T-helper 2 cell (primary cell): ENCODE results near the gene CD8B.
"Not testable (repeated sequence)": the region's sequence is repeated elsewhere in the genome, so short reads cannot be mapped to it uniquely, and the experiment has no call there.

Experiments used
- DNase-seq, 5 experiments: peaks; one replicate each; pipeline versions ENCODE4 v3.0.0 to v3.0.0-alpha.2; 2012 to 2022

CD8B gene

DNA sequence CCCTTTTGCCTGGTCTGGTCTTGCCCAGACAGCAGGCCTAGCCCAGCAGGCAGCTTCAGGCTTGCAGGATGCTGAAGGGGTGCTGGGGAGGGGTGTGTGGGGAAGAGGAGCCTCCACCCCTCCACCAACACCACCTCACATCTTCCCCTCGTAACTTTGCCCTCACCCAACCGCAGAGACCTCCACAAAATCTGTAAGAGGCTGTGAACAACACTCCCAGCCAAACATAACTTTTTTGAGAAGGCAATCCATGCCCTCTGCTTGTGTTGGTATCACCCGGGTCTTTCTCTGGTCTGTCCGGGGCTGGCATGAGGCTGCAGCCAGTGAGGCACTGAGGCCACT, 26.2 kb downstream of the CD8B start:
- DNase-seq: not testable (repeated sequence)

DNA sequence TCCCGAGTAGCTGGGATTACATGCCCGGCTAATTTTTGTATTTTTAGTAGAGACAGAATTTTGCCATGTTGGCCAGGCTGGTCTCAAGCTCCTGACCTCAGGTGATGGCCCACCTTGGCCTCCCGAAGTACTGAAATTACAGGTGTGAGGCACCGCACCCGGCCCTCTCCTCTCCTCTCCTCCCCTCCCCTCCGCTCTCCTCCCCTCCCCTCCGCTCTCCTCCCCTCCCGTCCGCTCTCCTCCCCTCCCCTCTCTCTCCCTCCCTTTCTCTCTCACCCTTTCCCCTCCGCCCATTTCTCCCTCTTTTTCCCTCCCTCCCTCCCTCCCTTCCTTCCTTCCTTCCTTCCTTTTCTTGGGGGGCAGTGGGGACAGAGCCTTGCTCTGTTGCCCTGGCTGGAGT, 28.4 kb downstream of the CD8B start:
- no peak for DNase-seq

DNA sequence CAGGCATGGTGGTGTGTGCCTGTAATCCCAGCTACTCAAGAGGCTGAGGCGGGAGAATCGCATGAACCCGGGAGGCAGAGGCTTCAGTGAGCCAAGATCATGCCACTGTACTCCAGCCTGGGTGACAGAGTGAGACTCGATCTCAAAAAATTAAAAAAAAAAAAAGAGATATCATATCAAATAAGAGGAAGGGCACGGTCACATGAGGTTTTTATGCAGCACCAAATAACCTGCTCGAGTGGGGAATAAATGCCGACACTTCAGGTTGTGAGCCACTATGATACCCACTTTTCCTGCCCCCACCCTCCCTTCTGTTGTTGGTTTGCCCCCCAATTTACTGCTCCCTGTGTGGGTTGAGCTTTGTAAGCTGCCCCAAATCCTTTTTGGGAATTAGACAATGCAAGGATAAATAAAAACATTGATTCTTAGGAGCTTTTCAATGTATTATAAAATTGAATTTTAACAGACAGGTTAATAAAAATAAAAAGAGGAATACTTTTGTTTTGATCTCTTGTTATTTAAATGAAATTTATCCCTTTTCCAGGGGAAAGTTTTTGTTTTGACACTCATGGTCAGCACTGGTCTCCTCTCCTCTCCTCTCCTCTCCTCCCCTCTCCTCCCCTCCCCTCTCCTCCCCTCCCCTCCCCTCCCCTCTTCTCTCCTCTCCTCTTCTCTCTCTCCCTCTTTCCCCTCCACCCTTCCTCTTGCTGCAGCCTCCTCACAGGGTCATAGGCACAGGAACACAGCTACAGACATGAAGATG, 29.2 kb downstream of the CD8B start:
- no peak for DNase-seq

DNA sequence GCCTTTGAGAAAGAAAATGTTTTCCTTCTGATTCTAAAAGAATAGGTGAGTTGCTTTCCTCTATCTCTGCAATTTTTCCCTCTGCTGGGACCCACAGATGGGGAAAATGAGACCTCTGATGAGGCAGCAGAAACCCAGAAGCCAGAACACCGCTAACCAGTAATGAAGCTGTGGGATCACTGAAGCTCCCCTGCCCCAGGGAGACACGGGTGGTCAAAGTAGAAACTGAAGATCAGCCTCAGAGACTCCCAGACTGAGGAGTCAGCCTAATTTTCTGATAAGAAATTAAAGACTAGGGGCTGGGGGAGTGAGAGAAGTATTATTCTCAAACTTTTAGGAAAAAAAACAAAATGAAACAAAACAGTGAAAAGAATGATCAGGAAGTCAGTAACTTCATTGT, 30.1 kb downstream of the CD8B start:
- DNase-seq: no peak

DNA sequence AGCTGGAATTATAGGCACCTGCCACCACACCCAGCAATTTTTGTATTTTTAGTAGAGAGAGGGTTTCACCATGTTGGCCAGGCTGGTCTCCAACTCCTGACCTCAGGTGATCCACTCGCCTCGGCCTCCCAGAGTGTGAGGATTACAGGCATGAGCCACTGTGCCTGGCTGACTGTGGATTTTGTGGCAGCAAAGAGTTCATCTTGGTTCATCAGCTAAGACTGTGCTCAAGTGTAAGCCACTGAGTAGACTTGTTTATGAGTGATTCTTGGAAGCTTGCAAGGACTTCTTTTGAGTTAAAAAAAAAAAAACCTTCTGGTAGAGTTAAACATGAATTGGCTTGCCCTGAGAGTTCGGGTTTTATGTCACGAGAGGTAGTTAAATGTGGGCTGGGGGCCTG, 34.7 kb downstream of the CD8B start:
- DNase-seq: no peak

DNA sequence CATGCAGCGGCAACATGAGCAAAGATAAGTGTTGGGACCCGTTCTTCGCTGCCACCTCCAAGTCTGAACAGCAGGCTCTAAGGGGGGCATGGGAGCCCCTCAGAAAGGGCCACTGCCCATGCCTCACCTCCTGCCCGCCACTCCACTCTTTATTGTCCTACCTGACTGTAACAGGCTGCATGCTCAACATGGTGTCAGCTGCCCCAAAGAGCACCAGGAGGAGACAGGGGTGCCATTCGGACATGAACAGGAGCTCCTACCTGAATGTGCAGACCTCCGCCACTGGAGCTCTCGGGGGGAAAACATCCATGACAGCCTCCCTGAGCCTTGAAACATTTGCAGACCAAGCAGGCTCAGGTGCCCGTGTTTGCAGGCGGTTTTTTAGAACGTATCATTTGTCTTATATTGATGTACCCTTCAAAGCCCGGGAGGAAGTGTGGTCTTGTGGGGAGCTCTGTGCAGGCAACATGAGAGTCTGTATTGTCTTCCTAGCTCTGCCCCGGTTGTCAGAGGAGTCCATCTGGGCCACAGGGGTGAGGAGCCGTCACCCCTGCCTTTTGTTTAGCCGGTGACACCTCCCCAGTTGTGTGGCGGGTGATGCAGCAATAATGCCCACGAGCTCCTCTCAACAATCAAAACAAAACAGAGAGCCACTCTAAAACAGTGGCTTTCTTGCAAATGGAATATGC, 35.8 kb downstream of the CD8B start:
- DNase-seq: peak in 3 of 5 experiments; percentile 43 to 93 (median 84)

DNA sequence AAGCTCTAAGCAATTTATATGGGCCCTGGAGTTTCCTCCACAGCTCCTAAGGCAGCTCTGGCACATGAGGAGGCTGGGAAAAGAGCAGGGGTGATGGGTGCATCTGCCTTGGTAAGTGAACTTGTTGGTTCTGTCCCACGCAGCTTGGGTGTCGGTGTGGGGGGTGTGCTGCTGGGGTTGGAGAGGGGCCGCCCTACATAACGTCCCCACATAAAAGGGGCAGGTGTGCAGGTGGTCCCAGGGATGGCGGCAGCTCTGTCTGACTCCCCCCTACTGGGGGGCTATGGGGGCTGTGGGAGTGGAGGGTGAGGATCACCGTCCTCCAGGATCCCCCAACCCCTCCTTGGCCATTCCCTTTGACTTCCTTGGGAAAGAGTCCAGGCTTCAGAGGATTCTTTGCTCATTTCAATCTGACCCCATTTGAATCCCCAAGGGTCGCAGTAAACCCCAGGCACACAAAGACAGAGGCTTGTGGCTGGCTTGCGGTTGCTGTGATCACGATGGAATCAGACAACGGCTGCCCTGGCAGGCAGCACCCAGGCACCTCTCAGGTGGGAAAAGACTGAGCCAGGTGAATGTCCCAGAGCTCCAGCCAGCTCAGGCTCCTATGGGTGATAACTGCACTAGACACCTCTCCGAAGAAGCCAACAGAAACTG, 36.5 kb downstream of the CD8B start:
- peak in 1 of 5 experiments; percentile 51 for DNase-seq

DNA sequence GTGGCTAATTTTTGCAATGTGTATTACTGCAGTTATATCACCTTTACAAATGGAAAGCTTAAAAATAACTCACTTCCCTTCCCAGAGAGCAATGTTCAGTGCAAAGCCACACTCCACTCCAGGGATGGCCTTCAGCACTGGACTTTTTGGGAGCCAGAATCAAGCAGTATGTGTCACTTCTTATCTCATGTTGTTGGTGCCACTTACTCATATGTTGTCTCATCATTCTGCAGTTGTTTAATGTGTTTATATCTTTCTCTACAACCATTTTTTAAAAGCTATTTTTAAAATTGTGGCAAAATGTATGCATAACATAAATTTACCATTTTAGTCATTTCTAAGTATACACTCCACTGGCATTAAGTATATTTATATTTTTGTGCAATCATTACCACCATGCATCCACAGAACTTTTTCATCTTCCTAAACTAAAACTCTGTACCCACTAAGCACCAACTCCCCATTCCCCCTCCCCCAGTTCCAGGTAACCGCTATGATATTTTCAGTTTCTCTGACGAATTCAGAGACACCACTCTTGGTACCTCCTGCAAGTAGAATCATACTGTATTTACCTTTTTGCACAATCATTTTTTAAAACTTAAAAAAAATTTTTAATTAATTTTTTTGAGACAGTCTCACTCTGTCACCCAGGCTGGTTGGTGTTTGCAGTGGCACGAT, 38.9 kb downstream of the CD8B start:
- no peak for DNase-seq

DNA sequence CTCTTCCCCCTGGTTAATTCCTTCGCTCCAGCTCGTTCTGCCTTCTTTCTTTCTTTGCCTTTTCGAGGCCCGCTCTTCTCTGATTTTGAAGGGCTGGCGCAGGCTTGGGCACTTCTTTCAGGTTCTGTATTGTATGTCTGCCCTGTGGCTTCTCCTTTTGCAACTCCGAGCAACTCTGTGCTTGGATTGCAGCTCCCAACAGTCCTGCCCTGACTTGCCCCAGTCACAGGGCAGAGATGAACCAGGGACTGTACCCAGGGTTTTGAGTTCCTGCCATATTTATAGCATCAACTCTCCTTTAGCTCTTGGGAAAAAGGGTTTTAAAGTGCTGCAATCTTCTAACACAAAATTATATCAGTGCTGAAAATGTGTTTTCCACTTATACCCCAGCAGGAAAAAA, 39.8 kb downstream of the CD8B start:
- no peak for DNase-seq

DNA sequence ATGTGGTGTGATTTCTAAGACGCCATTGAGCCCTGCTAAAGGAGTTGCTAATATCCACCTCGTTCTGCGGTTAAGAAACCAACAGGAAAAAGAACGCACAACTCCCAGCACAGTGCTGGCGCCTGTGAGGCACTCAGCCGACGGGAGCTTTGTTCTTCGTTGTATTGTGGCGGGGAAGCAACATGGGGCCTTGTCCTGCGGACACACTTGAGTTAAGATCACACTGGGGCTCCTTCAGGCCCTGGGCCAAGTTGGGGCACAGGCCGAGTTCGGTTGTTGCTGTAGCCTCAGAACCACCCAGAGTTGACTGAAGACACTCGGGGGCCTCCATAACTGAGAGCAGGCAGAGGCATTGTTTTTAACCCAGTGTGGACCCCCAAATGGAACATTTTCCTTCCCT, 40.4 kb downstream of the CD8B start:
- peak in 1 of 5 experiments; percentile 34 for DNase-seq

DNA sequence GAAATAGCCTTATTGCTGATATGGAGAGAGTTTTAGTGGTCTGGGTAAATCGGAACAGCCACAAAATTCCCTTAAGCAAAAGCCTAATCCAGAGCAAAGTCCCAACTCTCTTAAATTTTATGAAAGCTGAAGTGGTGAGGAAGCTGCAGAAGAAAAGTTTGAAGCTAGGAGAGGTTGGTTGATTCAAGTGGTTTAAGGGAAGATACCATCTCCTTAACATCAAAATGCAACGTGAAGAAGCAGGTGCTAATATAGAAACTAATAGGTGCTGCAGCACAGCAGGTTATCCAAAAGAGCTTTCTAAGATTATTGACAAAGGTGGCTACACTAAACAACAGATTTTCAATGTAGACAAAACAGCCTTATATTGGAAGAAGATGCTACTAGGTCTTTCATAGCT, 42.7 kb downstream of the CD8B start:
- no peak for DNase-seq

DNA sequence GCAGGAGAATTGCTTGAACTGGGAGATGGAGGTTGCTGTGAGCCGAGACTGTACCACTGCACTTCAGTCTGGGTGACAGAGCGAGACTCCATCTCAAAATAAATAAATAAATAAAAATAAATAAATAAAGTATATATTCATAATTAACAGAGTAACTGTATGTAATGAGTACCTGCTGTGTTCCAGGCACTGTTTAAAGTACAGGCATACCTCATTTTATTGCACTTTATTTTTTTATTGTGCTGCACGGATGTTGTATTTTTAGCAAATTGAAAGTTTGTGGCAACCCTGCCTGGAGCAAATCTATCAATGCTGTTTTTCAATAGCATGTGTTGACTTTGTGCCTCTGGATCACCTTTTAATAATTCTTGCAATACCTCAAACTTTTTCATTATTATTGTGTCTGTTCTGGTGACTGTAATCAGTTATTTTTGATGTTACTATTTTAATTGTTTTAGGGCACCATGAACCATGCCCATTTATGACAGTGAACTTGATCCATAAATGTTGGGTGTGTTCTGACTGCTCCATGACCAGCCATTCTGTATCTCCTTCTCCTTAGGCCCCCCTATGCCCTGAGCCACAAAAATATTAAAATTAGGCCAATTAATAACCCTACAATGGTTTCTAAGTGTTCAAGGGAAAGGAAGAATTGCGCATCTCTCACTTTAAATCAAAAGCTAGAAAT, 43.4 kb downstream of the CD8B start:
- DNase-seq: no peak

DNA sequence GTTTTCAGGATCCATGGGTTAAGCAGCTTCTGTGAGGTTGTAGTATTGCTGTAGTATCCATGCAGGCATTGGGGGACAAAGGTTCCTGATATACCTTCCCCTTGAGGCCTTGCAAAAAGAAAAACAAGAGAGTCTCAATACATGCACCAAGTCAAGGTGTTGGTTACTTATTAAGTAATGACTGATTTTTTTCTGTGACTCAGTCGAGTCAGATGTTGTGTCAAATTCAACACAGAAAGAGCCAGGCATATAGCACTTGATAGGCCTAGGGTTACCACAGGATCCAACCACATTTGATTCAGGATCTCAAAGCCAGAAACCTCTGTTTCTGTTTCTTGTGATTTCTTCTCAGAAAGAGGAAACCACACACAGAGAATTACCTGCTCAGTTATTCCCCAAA, 46.1 kb downstream of the CD8B start:
- DNase-seq: peak in 1 of 5 experiments; percentile 38

DNA sequence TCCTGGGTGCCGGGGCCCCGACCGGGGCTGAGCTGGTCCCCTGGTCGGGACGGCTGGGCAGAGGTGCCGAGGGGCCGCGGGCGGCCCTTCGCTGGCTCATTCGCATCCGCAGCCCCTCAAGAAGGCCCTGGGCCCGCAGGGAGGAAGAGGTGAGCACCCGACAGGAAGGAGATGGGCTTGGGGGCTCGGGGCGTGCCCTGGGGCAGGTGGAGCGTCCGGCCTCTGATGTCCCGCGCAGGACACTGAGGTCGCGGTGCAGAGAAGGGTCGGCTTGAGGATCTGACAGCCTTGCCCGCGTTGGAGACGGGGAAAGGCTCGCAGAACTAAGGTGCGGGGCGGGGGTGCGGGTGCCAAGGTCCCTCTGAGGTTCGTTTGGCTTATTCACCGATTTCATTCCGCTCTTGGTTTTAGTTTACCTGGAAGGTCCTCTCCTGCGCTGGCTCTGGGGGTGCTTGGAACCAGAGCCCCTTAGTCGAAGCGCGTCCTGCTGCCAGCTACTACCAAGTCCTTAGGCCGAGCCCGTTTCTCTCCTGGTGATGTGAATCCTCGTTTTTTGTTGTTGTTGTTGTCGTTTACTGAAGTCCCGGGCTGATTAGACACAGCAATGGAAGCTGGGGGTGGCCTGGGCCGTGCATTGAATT, 52.1 kb downstream of the CD8B start:
- no peak for DNase-seq

DNA sequence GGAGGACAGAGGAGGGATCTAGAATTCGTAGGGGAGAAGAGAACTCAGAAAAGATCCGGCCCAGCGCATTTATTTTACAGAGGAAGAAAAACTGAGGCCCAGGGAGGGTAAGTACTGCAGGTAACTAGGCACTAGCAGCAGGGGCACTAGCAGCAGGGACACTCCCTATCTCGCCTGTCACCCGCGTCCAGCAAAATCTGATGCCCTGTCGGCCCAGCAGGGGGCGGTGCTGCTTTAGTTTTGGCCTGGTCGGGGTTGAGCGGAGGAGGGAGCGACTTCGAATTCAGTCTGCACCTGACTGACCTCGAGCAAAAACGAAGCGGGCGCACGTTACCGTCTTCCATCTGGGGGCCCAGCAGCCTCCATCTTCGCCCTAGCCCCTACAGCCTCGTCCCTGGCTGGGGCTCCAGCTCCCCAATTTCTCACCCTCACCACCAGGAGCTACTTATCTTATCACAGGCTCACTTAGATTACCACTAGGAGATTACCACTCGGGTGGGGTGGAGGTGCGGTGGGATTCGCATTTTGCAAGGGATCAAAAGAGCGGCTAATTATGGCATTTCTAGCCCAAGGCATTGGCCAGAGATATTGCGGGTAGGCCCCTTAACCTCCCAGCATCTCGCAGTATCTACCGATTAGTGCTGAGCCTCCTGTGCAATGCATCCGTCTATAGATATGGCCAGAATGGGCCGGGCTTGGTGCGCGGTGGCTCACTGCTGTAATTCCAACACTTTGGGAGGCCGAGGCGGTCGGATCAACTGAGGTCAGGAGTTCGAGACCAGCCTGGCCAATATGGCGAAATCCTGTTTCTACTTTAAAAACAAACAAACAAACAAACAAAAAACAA, 53.1 kb downstream of the CD8B start:
- DNase-seq: peak; percentile 73 to 96 (median 88)

DNA sequence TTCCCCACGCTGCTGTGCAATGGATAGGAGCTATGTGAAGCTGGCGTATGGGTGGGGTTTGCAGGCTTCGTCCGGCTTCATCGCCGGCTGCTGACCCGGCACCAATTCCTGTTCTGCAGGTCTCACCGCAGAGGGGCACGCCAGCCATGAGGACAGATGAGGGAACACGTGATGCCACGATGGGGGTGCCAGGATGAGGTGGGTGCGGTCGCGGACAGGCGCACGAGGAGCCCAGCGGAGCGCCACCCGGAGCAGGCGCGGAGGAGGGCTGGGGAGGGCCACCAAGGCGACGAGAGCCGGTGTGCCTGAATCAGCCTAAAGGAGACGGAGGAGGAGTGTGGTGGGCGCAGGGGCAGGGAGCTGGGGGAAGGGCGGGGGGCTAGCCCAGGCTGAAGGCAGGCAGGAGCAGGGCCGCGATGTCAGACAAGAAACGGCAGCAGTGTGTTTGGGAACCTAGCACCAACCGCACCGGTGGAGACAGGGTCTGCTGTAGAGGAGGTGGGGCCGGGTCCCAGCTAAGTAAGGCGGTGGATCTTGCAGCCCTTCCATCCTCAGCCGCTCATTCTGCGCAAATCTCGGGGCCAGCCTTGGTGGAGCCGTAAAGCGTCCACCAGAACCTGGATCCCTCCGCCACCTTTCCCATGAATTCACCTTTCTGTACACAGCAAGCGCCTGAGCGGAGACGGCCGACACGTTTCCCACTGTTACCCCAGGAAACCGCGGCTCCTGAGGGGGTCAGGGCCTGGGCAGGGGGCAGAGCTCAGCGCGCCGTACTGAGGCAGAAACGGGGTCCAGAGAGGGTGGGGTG, 54.0 kb downstream of the CD8B start:
- peak in 2 of 5 experiments; percentile 65 to 88 for DNase-seq

DNA sequence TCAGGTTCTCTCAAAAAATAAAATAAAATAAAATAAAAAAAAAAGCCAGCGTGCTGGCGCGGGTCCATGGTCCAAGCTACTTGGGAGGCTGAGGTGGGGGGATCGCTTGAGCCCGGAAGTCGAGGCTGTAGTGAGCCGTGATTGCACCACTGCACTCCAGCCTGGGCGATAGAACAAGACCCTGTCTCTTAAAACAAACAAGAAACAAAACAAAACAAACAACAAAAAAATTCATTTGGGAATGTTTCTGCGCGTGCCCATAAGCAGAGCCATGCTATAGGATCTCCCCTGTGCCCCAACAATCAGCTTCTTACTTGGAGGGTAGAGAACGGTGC, 54.6 kb downstream of the CD8B start:
- no peak for DNase-seq

DNA sequence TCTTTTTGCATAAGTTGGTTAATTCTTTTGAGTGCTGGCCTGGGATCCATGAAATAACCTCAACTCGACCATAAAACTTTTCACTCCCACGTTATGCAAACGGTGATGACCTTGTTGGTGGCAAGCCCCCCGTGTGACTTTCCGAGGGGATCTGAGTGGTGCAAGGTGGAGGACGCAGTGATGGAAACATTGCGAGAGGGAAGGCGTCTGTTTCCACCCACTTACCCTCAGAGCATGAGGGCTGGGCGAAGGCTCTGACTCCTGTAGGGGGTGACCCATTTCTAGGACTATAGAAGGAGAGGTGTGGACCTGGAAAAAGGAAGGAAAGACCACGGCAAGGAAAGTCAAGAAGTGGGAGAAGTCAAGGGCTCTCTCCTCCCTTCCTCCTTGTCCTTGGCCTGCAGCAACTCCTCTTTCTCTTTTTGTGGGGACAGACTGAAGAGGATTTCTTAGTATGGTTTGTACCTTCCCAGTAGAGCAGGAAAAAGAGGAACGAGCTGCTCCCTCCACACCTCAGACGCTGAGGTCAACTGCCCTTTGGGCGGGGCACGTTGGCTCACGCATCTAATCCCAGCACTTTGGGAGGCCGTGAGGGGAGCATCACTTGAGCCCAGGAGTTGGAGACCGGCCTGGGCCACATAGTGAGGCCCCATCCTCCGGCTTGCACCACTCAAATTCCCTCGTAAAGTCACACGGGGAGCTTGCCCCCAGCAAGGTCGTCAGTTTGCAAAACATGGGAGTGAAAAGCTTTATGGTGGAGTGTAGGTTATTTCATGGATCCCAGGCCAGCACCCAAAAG, 55.4 kb downstream of the CD8B start:
- no peak for DNase-seq

DNA sequence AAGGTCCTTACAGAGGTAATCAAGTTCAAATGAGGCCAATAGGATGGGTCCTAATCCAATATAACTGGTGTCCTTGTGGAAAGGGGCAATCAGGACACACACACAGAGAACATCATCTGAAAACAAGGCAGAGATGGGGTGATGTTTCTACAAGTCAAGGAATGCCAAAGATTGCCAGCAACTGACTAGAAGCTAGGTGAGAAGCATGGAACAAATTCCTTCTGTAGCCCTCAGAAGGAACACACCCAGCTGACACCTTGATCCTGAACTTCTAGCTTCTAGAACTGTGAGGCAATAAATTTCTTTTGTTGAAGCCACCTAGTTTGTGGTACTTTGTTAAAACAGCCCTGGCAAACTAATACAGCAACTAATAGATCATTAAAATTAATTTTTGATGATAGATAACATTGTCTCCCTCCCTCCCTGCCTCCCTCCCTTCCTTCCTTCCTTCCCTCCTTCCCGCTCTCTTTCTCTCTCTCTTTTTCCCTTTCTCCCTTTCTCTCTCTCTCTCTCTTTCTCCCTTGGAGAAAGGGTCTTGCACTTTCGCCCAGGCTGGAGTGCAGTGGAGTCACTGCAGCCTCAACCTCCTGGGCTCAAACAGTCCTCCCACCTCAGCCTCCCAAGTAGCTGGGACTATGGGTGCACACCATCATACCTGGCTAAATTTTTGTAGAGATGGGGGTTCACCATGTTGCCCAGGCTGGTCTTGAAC, 60.7 kb downstream of the CD8B start:
- DNase-seq: no peak
